ENCODE results near the gene AQR.

GRCh38 chr15:34821831-34822230 is 147.7 kb downstream of the AQR start:
- TF ChIP-seq, protein P1, sequence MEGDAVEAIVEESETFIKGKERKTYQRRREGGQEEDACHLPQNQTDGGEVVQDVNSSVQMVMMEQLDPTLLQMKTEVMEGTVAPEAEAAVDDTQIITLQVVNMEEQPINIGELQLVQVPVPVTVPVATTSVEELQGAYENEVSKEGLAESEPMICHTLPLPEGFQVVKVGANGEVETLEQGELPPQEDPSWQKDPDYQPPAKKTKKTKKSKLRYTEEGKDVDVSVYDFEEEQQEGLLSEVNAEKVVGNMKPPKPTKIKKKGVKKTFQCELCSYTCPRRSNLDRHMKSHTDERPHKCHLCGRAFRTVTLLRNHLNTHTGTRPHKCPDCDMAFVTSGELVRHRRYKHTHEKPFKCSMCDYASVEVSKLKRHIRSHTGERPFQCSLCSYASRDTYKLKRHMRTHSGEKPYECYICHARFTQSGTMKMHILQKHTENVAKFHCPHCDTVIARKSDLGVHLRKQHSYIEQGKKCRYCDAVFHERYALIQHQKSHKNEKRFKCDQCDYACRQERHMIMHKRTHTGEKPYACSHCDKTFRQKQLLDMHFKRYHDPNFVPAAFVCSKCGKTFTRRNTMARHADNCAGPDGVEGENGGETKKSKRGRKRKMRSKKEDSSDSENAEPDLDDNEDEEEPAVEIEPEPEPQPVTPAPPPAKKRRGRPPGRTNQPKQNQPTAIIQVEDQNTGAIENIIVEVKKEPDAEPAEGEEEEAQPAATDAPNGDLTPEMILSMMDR (IDR thresholded peaks at IDR 0.05; ENCODE audit: low read depth, low read length, poor library complexity, severe bottlenecking): no peak
- TF ChIP-seq EZH2phosphoT487 (IDR thresholded peaks at IDR 0.05; ENCODE audit: borderline replicate concordance, low read length): no peak
